ENCODE results near the gene ATXN7L1. TPM values are rescaled to one million over a fixed set of nuclear protein-coding genes. Genes with fewer than 3 reads are reported as not detected.

ATXN7L1 gene
- polyA plus RNA-seq, 1 donor from 2014 or later = 17.8 TPM

- no peak overlapping the region for H3K27ac Mint-ChIP-seq
- H3K27me3 Mint-ChIP-seq = no peaks in the 10 kb centered on the region
- peaks cover 14% of the 10 kb centered on the region for H3K36me3 Mint-ChIP-seq
- H3K9me3 Mint-ChIP-seq = peaks cover 0 to 9% (median 4%) of the 10 kb centered on the region in 3 donors
- no peak overlapping the region for H3K4me3 Mint-ChIP-seq
- H3K4me1 Mint-ChIP-seq = peaks cover 0 to 4% (median 0%) of the 10 kb centered on the region in 3 donors
Measured at GRCh38 chr7:105622106-105622731, 254.2 kb downstream of the ATXN7L1 start.

DNA sequence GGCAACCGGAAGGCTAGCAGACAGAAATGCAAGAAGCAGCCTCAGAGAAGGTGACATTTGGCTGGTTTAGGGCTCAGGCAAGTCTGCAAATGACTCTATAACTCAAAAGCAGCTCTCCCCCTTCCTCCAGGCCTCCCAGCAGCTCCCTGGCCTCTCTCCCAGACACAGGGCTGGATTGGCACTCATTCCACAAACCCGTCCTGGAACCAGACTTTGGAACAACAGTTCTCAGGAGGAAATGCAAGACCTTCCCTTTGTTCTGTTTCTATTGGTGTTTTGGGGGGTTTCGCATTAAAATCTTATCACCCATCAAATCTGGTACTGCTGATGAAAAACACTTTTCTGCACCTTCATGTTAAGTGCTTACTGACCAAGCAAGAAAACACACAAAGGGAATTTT, 254.8 kb downstream of the ATXN7L1 start:
- Mint-ChIP-seq H3K4me3 (no peak overlapping the region), H3K27me3 (no peaks in the 10 kb centered on the region), H3K4me1 (peaks cover 0 to 4% (median 0%) of the 10 kb centered on the region in 3 donors), H3K27ac (no peak overlapping the region), H3K9me3 (peaks cover 0 to 6% (median 1%) of the 10 kb centered on the region in 3 donors), H3K36me3 (peaks cover 14% of the 10 kb centered on the region)

- H3K9me3 Mint-ChIP-seq = peaks cover 0 to 3% (median 0%) of the 10 kb centered on the region in 3 donors
Measured at GRCh38 chr7:105621176-105621575, 255.2 kb downstream of the ATXN7L1 start.

DNA sequence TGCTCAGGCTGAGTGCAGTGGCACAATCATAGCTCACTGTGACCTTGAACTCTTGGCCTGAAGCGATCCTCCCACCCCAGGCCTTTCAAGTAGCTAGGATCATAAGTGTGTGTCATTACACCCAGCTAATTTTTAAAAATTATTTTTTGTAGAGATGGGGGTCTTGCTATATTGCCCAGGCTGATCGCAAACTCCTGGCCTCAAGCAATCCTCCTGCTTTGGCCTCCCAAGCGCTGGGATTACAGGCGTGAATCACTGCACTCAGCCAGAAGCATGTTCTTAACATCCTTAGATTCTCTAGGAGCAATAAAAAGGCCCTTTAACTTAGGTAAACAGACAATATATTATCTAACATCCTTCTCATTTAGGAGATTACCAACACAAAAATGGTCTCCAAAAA, 256.8 kb downstream of the ATXN7L1 start:
- H3K36me3 Mint-ChIP-seq = peaks cover 10% of the 10 kb centered on the region
- H3K27ac Mint-ChIP-seq = no peak overlapping the region
- H3K27me3 Mint-ChIP-seq = no peaks in the 10 kb centered on the region
- H3K4me3 Mint-ChIP-seq = no peak overlapping the region
- no peaks in the 10 kb centered on the region for H3K9me3 Mint-ChIP-seq
- H3K4me1 Mint-ChIP-seq = no peaks in the 10 kb centered on the region

More at GRCh38 chr7:105621176-105621575, 255.2 kb downstream of the ATXN7L1 start:
- H3K4me3 Mint-ChIP-seq = no peak overlapping the region
- no peaks in the 10 kb centered on the region for H3K27me3 Mint-ChIP-seq
- peak overlapping the region in 1 of 3 donors; percentile 33 for H3K27ac Mint-ChIP-seq
- H3K4me1 Mint-ChIP-seq = peaks cover 0 to 4% (median 0%) of the 10 kb centered on the region in 3 donors
- H3K36me3 Mint-ChIP-seq = peaks cover 14% of the 10 kb centered on the region

DNA sequence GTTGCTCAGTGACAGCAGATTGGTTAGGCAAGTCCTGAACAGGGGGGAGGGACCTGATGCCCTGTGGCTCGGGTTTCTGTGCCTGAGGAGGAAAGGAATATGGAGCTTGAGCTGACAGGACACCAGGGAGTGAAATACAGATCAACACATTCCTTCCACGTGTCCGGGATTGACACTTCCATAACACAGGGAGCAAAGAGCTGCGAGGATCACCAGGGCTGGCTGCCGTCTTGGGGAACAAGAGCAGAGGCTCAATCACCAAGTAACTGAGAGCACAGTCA, 258.4 kb downstream of the ATXN7L1 start:
- Mint-ChIP-seq H3K27ac (no peak overlapping the region), H3K4me1 (no peaks in the 10 kb centered on the region), H3K9me3 (no peaks in the 10 kb centered on the region), H3K36me3 (peaks cover 13% of the 10 kb centered on the region), H3K4me3 (no peak overlapping the region), H3K27me3 (no peaks in the 10 kb centered on the region)

- no peaks in the 10 kb centered on the region for H3K4me1 Mint-ChIP-seq
- no peaks in the 10 kb centered on the region for H3K27me3 Mint-ChIP-seq
- H3K36me3 Mint-ChIP-seq = peaks cover 8% of the 10 kb centered on the region
- no peak overlapping the region for H3K4me3 Mint-ChIP-seq
- no peaks in the 10 kb centered on the region for H3K9me3 Mint-ChIP-seq
- H3K27ac Mint-ChIP-seq = no peak overlapping the region
Measured at GRCh38 chr7:105617280-105618015, 259.0 kb downstream of the ATXN7L1 start.

DNA sequence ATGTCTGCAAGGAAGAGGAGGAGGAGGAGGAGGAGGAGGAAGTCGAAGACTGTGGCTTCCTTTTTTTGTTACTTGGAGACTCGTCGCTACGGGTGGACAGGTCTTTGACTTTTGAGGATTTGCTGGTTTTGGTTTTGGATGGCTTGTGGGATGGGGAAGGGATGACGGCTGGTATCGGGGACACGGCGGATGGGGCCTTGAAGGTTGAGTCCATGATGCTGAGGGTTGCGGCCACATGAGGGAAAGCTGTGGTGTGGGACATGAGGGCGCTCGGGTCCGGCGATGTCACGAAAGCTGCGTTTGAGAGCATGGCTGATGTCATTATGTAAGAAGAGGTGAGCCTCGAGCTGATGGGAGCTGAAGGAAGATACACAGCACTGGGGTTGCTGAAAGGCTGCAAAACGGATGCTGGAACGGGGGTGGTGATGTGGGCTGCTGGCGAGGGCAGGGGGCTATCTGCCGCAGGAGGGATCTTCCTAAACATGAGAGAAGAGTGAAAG, 262.0 kb downstream of the ATXN7L1 start:
- no peaks in the 10 kb centered on the region for H3K27me3 Mint-ChIP-seq
- H3K27ac Mint-ChIP-seq = no peak overlapping the region
- no peaks in the 10 kb centered on the region for H3K9me3 Mint-ChIP-seq
- H3K4me1 Mint-ChIP-seq = no peaks in the 10 kb centered on the region
- peaks cover 10% of the 10 kb centered on the region for H3K36me3 Mint-ChIP-seq
- no peak overlapping the region for H3K4me3 Mint-ChIP-seq

GRCh38 chr7:105613611-105614330, 262.6 kb downstream of the ATXN7L1 start:
- Mint-ChIP-seq H3K9me3 (no peaks in the 10 kb centered on the region), H3K4me3 (no peak overlapping the region), H3K27me3 (no peaks in the 10 kb centered on the region), H3K4me1 (peaks cover 0 to 2% (median 0%) of the 10 kb centered on the region in 3 donors), H3K36me3 (peaks cover 12% of the 10 kb centered on the region), H3K27ac (peak overlapping the region in 1 of 3 donors; percentile 61)

DNA sequence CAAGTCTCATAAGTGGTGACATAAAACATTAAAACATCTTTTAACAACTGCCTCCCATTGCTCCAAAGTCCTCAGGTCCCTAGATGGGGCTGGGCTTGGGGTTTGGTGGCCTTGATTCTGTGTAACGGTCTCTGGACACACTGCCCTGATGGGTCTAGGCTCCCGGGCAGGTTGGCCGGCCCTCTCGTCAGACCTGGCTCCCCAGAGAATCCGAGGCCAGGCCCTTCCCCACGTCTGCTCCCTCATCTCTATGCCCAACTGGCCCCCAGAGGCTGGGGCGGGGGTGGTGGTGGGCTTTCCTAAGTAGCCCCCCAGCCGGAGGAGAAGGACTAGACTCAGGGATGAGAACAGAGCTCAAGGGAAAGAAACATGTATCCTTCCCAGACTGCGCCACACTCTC, 263.6 kb downstream of the ATXN7L1 start:
- Mint-ChIP-seq H3K36me3 (peaks cover 16% of the 10 kb centered on the region), H3K27ac (no peak overlapping the region), H3K4me3 (no peak overlapping the region), H3K4me1 (peaks cover 0 to 2% (median 0%) of the 10 kb centered on the region in 3 donors), H3K27me3 (no peaks in the 10 kb centered on the region), H3K9me3 (no peaks in the 10 kb centered on the region)

GRCh38 chr7:105611856-105612775, 264.3 kb downstream of the ATXN7L1 start:
- Mint-ChIP-seq H3K27me3 (no peaks in the 10 kb centered on the region), H3K36me3 (peaks cover 18% of the 10 kb centered on the region), H3K4me3 (no peak overlapping the region), H3K4me1 (peaks cover 0 to 2% (median 0%) of the 10 kb centered on the region in 3 donors), H3K27ac (peak overlapping the region in 1 of 3 donors; percentile 4), H3K9me3 (no peaks in the 10 kb centered on the region)

- Mint-ChIP-seq H3K4me3 (peak overlapping the region in 1 of 4 donors; percentile 43), H3K9me3 (no peaks in the 10 kb centered on the region), H3K27ac (no peak overlapping the region), H3K36me3 (peaks cover 22% of the 10 kb centered on the region), H3K4me1 (peaks cover 0 to 2% (median 0%) of the 10 kb centered on the region in 3 donors), H3K27me3 (no peaks in the 10 kb centered on the region)
Measured at GRCh38 chr7:105610165-105610930, 266.1 kb downstream of the ATXN7L1 start.

GRCh38 chr7:105602325-105603305, 273.8 kb downstream of the ATXN7L1 start:
- Mint-ChIP-seq H3K9me3 (no peaks in the 10 kb centered on the region), H3K27ac (peak overlapping the region in 1 of 3 donors; percentile 33), H3K27me3 (no peaks in the 10 kb centered on the region), H3K36me3 (peaks cover 4% of the 10 kb centered on the region), H3K4me3 (no peak overlapping the region), H3K4me1 (no peaks in the 10 kb centered on the region)

Data from IgD-negative memory B cell (primary cell).